KOPT-K1 (cell line): ENCODE data around the gene MPI.
"Not testable (repeated sequence)": the region's sequence is repeated elsewhere in the genome, so short reads cannot be mapped to it uniquely, and the experiment has no call there.

Experiments used
- H3K27ac ChIP-seq: fragments of 200-600 bp; sonication (generic); 2 replicates; pipeline ENCODE4 v1.5.1; 2016; ENCODE audit warnings: antibody characterized with exemption, mild to moderate bottlenecking, low read depth, low read length; ENCODE audit not compliant: poor library complexity, severe bottlenecking
- H3K36me3 ChIP-seq: fragments of 200-600 bp; sonication (generic); 2 replicates; pipeline ENCODE4 v1.5.1; 2017; ENCODE audit warnings: antibody characterized with exemption, mild to moderate bottlenecking, low read length, moderate library complexity; ENCODE audit not compliant: insufficient read depth
- H3K9me3 ChIP-seq: fragments of 200-600 bp; sonication (generic); 2 replicates; pipeline ENCODE4 v1.5.1; 2017; ENCODE audit warnings: antibody characterized with exemption, low read length, mild to moderate bottlenecking; ENCODE audit not compliant: insufficient read depth, poor library complexity, severe bottlenecking

Gene MPI

GRCh38 chr15:74917676-74918075 lies 27.8 kb downstream of the MPI start:
- Histone ChIP-seq H3K27ac (no peak overlapping the region), H3K36me3 (peaks cover 92% of the 10 kb centered on the region), H3K9me3 (no peaks in the 10 kb centered on the region)

GRCh38 chr15:74920456-74920855 lies 30.6 kb downstream of the MPI start:
- Histone ChIP-seq H3K27ac (no peak overlapping the region), H3K9me3 (no peaks in the 10 kb centered on the region), H3K36me3 (peaks cover 96% of the 10 kb centered on the region)

- Histone ChIP-seq H3K9me3 (no peaks in the 10 kb centered on the region), H3K36me3 (peaks cover 91% of the 10 kb centered on the region), H3K27ac (no peak overlapping the region)
These were observed 34.7 kb downstream of the MPI start for GRCh38 chr15:74924525-74924924.

DNA sequence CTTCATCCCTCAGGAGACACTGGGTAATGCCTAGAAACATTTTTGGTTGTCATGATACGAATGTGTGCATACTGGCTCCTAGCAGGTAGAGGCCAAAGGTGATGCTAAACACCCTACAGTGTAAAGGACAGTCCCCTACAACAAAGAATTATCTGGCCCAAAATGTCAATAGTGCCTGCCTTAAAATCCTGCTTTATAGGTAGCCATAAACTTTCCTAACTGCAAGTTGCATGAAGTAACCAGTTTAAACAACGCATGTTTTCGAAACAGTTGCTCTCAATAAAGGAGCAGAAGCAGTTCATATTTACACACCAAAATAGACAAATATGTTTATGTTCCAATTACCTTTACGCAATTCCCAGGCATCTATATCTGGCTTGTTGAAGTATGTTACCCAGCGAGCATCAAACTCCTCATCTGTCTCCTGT lies 38.9 kb downstream of the MPI start:
- peaks cover 79% of the 10 kb centered on the region for H3K36me3 ChIP-seq
- no peak overlapping the region for H3K27ac ChIP-seq

GRCh38 chr15:74933573-74933972 lies 43.7 kb downstream of the MPI start:
- H3K9me3 ChIP-seq = no peaks in the 10 kb centered on the region
- peaks cover 55% of the 10 kb centered on the region for H3K36me3 ChIP-seq
- no peak overlapping the region for H3K27ac ChIP-seq

More for the DNA sequence above, 38.9 kb downstream of the MPI start:
- no peaks in the 10 kb centered on the region for H3K9me3 ChIP-seq

GRCh38 chr15:74935193-74935592 lies 45.4 kb downstream of the MPI start:
- not testable (repeated sequence) for H3K27ac ChIP-seq, H3K9me3 ChIP-seq
- H3K36me3 ChIP-seq = peaks cover 39% of the 10 kb centered on the region

- Histone ChIP-seq H3K9me3 (no peaks in the 10 kb centered on the region), H3K27ac (peak overlapping the region; percentile 89), H3K36me3 (peaks cover 20% of the 10 kb centered on the region)
These were observed 47.4 kb downstream of the MPI start for GRCh38 chr15:74937272-74937589.

DNA sequence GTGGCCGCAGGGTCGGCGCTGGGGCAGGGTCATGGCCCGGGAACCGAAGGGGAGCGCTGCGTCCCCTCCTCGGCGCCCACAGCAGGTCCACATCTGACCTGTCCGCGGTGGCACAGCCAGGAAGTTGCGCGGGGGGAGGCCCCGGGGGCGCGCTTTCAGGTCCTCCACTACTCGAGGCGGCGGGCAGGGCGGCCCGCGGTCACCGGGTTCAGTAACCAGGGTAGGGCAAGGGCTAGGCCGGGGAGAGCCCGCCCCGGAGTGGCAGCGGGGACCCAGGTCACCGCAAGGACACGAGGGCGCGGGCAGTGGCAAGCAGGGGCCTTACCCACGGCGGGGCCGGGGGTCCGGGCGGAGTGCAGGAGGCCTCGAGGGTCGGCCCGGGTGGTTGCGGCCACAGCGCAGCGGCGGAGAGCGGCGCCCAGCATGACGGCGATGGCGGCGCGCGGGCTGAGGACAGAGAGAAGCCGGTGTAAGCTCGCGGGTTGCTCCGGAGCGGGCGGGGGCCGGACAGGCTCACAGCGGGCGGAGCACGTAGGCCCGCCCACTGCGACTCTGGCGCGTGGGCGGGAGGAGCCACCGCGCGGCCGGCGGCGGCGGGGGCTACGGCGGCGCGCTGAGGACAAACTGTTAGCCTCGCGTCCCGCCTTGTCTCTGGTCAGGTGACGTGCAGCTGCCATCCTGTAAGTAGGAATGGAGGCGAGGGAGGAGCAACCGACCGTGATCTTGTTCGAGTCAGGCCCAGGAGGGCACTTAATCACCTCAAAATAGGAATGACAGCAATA lies 47.9 kb downstream of the MPI start, which contains the start of gene COX5A:
TSS of gene COX5A (minus strand) at position 484 of the 782 bp plus-strand sequence. CDS start at position 425, 59 bp downstream.
- H3K9me3 ChIP-seq = no peaks in the 10 kb centered on the region
- H3K36me3 ChIP-seq = peaks cover 19% of the 10 kb centered on the region; the same call in 1 of the 2 replicates

GRCh38 chr15:74950078-74950908 lies 60.5 kb downstream of the MPI start:
- H3K9me3 ChIP-seq = no peaks in the 10 kb centered on the region
- no peaks in the 10 kb centered on the region for H3K36me3 ChIP-seq
- no peak overlapping the region for H3K27ac ChIP-seq

More for the DNA sequence above, 47.9 kb downstream of the MPI start, which contains the start of gene COX5A:
- H3K27ac ChIP-seq = peak within 1 kb of the TSS; percentile 89

- H3K27ac ChIP-seq = no peak overlapping the region
These were observed 61.2 kb downstream of the MPI start for GRCh38 chr15:74951006-74951405.

More at GRCh38 chr15:74951006-74951405, 61.2 kb downstream of the MPI start:
- Histone ChIP-seq H3K9me3 (no peaks in the 10 kb centered on the region), H3K36me3 (no peaks in the 10 kb centered on the region)
